HG02588 (cell line): ENCODE results near the gene TRABD2A.
A peak's percentile ranks its signal among the peaks of the same experiment; 100 is the strongest.

Experiments used
- ATAC-seq: cut with Tn5 transposase; IDR thresholded peaks from one replicate; pipeline ENCODE4 v1.9.1; 2021; ENCODE audit warnings: mild to moderate bottlenecking, moderate library complexity; ENCODE audit not compliant: unreplicated experiment

TRABD2A gene

GRCh38 chr2:84823229-84823628 lies 57.7 kb downstream of the TRABD2A start:
- ATAC-seq, result no peak

GRCh38 chr2:84821806-84822205 lies 59.1 kb downstream of the TRABD2A start:
- no peak for ATAC-seq

DNA sequence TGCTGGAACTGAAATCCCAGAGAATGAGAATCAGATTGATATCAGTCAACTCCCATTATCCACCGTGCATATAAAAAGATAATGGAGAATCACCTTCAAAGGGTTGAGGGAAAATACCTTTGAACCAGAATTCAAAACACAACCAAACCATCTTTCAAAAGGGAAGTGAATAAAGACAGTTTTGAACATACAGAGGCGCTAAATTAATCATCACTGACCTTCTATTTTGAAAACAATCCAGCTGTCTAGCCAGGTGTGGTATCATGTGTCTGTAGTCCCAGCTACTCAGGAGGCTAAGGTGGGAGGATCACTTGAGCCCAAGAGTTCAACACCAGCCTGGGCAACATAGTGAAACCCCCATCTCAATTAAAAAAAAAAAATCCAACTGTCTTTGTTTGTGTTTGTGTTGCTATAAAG lies 63.6 kb downstream of the TRABD2A start:
- peak; percentile 90 for ATAC-seq

GRCh38 chr2:84816426-84817026 lies 64.4 kb downstream of the TRABD2A start:
- ATAC-seq, result peak; percentile 71

DNA sequence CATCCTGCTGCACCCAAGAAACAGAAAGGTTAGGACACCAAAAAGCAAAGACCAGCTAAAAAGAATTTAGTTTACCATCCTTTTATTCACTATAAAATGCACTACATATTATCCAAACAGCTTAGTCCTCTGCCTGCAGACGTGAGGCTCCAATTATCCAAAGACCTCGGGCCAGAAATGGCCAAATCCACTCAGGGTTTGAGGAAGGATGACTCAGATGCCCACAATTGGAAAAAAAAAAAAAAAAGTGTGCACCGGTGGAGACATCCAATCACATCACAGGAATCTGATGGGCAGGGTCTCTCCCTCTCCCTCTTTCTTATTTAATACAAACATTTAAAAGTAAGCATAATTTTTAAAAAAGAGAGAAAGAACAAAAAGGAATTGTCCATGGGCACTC lies 65.7 kb downstream of the TRABD2A start:
- ATAC-seq, result no peak

DNA sequence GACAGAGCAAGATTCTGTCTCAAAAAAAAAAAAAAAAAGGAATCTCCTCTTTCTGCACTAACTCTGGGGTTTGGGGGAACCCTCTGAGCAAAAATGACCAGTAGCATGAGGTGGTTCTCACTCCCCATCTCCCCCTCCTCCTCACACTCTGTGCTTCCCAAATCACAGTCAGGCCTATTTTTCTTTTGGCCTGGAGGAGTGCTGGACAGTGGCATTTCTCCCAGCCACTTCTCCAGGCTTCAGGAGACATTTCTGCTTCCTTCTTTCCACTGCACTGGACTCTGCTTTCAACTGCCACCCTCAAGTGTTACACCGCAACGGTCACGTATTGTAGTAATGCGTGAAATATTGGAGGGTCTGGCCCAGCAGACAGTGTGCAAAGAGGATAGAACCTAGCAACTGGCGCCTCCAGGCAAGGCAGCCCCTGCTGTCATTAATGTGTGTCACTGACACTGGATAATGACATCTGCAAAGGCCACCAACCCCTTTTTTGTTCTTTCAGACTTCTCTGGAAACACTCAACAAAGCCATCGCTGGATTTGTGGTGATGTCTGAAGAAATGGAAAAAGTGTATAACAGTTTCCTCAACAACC lies 68.9 kb downstream of the TRABD2A start:
- no peak for ATAC-seq

- no peak for ATAC-seq
These were observed 72.6 kb downstream of the TRABD2A start for GRCh38 chr2:84808279-84808678.

DNA sequence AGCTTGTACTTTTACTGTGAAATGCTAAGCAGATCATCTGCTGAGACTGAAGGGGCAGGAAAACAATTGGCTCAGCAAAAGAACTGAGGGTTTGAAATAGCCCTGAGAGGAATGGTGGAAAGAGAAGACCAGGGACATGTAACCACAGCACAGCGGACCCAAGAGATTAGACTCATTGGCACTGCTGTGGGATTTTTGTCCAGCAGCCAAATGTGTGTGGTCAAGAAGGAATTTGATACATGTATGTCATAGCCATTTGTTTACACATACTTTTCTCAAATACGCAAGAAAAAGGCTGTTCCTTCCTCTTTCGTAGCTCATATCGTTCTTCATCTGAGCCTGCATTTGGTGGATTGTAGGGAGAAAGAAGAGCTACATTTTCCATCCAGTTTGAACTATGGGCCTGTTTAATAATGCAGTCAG lies 73.8 kb downstream of the TRABD2A start:
- ATAC-seq, result no peak

DNA sequence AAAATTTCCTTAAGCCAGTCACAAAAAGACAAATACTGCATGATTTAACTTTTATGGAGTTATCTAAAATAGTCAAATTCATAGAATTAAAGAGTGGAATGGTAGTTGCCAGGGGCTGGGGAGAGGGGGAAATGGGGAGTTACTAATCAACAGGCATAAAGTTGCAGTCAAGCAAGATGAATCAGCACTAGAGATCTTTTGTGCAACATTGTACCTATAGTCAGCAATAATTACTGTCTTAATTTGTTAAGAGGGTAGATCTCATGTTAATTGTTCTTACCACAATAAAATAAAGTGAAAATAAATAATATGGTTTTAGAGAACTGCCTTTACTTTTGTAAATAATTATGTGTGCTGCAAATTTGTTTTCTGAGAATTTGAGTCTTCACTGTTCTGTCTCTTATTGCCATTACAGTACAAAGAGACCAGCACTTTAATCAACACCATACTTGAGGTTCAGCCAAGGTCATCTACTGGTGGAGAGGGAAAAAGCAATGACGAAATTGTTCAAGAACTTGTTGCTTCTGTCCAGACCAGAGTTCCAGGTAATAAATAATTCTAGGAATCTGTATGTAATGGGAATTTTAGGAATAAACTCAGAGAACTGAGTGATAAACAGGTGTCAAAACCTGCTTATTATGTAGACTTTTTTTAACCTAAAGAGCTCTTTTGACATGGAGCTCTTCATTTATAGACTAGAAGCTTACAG lies 75.5 kb downstream of the TRABD2A start:
- no peak for ATAC-seq

DNA sequence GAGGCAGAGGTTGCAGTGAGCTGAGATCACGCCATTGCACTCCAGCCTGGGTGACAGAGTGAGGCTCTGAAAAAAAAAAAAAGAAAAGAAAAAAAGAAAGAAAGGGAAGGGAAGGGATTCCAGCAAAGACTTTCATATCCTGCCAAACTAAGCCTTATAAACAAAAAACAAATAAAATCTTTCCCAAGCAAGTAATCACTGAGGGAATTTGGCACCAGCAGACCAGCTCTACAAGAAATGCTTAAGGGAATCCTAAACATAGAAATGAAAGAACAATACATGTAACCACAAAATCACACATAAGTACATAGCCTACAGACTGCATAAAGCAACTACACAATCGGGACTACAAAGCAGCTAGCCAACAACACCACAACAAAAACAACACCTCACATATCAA lies 79.1 kb downstream of the TRABD2A start:
- ATAC-seq, result no peak

DNA sequence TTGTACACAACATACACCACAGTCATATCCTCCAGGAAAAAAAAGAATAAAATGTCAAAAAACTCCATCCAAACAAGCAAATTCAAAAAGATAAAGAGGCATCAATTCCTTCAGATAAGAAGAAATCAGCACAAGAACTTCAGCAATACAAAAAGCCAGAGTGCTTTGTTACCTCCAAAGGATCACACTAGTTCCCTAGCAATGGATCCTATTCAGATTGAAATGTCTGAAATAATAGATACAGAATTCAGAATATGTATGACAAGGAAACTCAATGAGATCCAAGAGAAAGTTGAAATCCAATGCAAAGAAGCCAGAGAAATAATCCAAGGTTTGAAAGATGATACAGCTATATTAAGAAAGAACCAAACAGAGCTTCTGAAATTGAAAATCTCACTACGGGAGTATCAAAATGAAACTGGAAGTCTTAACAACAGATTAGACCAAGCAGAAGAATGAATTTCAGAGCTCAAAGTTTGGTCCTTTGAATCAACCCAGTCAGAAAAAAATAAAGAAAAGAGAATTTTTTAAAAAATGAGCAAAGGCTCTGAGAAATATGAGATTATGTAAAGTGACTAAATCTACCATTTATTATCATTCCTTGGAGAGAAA lies 80.6 kb downstream of the TRABD2A start:
- peak; percentile 81 for ATAC-seq

DNA sequence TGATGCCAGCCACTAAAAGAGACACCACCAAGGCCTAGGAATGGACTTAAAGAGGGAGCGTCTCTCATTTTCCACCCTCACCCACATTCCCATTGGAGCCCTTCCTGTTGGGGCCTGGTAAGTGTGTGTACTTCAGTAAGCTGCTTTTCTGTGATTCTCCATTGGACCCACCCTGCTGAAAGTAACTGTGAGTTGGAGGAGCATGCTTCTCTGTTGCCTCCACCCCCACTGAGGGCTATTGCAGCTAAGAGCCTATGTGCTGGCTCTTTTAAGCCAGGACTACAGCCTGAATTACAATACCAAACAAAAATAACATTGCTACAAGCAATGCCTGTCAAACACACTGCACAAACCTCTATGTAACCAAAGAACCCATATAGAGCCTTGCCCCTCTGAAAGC lies 81.1 kb downstream of the TRABD2A start:
- ATAC-seq, result no peak

DNA sequence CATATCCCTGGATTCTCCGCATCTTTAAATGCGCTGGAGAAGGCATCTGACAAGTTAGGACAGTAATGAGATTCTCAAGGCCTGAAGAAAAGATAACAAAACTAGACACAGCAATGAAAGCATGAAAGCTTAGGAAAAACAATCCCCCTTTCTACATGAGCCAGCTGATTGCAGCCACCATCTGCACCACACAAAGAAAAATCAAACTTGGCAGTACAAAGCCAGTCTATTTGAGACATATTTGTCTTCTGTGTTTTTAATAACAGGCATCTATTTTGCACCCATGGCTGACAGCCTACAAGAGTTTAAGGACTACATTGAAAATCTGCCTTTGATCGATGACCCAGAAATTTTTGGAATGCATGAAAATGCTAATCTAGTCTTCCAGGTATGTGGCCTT lies 83.6 kb downstream of the TRABD2A start:
- no peak for ATAC-seq

DNA sequence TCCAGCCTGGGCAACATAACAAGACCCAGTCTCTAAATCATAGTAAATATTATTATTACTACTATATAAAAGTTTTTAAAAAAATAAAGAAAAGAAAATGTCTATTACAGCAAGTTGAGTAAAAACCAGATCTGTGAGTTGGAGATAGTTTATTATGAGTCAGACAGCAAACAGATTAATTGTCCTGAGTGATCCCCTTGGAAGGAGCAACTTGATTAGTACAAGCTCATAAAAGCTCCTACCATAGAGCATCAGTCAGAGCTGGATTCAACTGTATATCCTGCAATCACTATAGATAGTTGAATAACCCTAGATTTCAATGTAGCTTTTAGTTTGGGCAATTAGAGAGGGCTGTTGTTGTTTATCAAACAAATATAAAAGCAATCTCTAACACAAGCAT lies 84.1 kb downstream of the TRABD2A start:
- no peak for ATAC-seq

GRCh38 chr2:84793641-84794040 lies 87.2 kb downstream of the TRABD2A start:
- ATAC-seq, result no peak

GRCh38 chr2:84792856-84793522 lies 87.9 kb downstream of the TRABD2A start:
- no peak for ATAC-seq

GRCh38 chr2:84788498-84788897 lies 92.4 kb downstream of the TRABD2A start:
- no peak for ATAC-seq

- ATAC-seq, result no peak
These were observed 92.9 kb downstream of the TRABD2A start for GRCh38 chr2:84788027-84788426.

DNA sequence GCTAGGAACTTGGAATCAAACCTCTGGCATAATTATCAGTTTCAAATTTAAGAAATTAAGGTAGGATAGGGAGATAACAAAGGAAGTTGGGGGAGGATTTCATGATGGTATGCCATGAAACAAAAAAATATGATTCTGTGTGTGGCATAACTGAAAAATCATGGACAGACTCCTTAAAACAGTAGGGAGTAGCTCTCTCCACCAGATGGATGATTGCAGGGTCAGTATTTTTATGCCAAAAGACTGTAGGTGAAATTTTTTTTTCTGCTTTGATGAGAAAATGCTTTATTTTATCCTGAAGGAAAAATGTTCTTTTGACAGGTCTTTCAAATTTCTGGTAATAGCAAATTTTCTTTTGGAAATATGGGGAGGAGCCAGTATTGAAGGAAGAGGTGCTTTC lies 94.3 kb downstream of the TRABD2A start:
- no peak for ATAC-seq

GRCh38 chr2:84785950-84786349 lies 94.9 kb downstream of the TRABD2A start:
- no peak for ATAC-seq

- ATAC-seq, result no peak
These were observed 98.0 kb downstream of the TRABD2A start for GRCh38 chr2:84782717-84783442.
